Erythroblast (primary cell): ENCODE measurements around the gene COP1.
"Not testable (repeated sequence)": the region's sequence is repeated elsewhere in the genome, so short reads cannot be mapped to it uniquely, and the experiment has no call there.

Experiments used
- GATA1 ChIP-seq: IDR thresholded peaks from 2 replicates; pipeline ENCODE4 v1.6.1; 2011; ENCODE audit warnings: low read depth, mild to moderate bottlenecking, control low read depth, low read length, moderate library complexity
- POLR2A ChIP-seq: IDR thresholded peaks from 2 replicates; pipeline ENCODE4 v1.6.1; 2011; ENCODE audit warnings: mild to moderate bottlenecking, low read length

GRCh38 chr1:175994660-175995059 lies 212.4 kb downstream of the COP1 start:
- TF ChIP-seq POLR2A, GATA1: not testable (repeated sequence)
